NCI-H446 treated with DMSO at 0.1 percent for 48 hours (cell line): Measurements from ENCODE around the gene ITPRIPL2.

ENCODE experiments used
- DNase-seq: peaks from one replicate; lab custom pipeline; 2025; lab: John Stamatoyannopoulos, UW

The ITPRIPL2 gene

GRCh38 chr16:19119564-19119963 is 5.8 kb downstream of the ITPRIPL2 start:
- no peak for DNase-seq

- no peak for DNase-seq
These were observed 9.9 kb downstream of the ITPRIPL2 start for GRCh38 chr16:19123535-19124178.

- DNase-seq, result no peak
These were observed 12.5 kb downstream of the ITPRIPL2 start for GRCh38 chr16:19126300-19126699.

- DNase-seq, result no peak
These were observed 13.4 kb downstream of the ITPRIPL2 start for GRCh38 chr16:19127205-19127604.

- DNase-seq, result no peak
These were observed 13.9 kb downstream of the ITPRIPL2 start for GRCh38 chr16:19127674-19128131.

GRCh38 chr16:19128454-19129200 is 14.9 kb downstream of the ITPRIPL2 start:
- DNase-seq, result no peak

- no peak for DNase-seq
These were observed 16.6 kb downstream of the ITPRIPL2 start for GRCh38 chr16:19130385-19130784.

- no peak for DNase-seq
These were observed 17.4 kb downstream of the ITPRIPL2 start for GRCh38 chr16:19130852-19131824.

- no peak for DNase-seq
These were observed 18.1 kb downstream of the ITPRIPL2 start for GRCh38 chr16:19131825-19132218.

- no peak for DNase-seq
These were observed 18.5 kb downstream of the ITPRIPL2 start for GRCh38 chr16:19132255-19132654.

- DNase-seq, result no peak
These were observed 19.1 kb downstream of the ITPRIPL2 start for GRCh38 chr16:19132898-19133297.

- DNase-seq, result no peak
These were observed 19.8 kb downstream of the ITPRIPL2 start for GRCh38 chr16:19133600-19133999.

GRCh38 chr16:19135201-19135842 is 21.6 kb downstream of the ITPRIPL2 start:
- no peak for DNase-seq

GRCh38 chr16:19135896-19136438 is 22.2 kb downstream of the ITPRIPL2 start:
- no peak for DNase-seq

- DNase-seq, result no peak
These were observed 22.9 kb downstream of the ITPRIPL2 start for GRCh38 chr16:19136549-19137196.

- no peak for DNase-seq
These were observed 23.7 kb downstream of the ITPRIPL2 start for GRCh38 chr16:19137201-19138128.

GRCh38 chr16:19138601-19139000 is 24.8 kb downstream of the ITPRIPL2 start:
- DNase-seq, result no peak

GRCh38 chr16:19139436-19140091 is 25.8 kb downstream of the ITPRIPL2 start:
- no peak for DNase-seq

GRCh38 chr16:19140396-19140795 is 26.6 kb downstream of the ITPRIPL2 start:
- DNase-seq, result no peak
